Inflammatory macrophage treated with lipopolysaccharide for 1 hour (primary cell): ENCODE results near the gene UBL7.
"Not testable (repeated sequence)": the region's sequence is repeated elsewhere in the genome, so short reads cannot be mapped to it uniquely, and the experiment has no call there.

Experiments
- DNase-seq, 2 donors: peaks; one replicate each; pipeline ENCODE4 v3.0.0-alpha.2; 2020 to 2022

UBL7 gene

DNA sequence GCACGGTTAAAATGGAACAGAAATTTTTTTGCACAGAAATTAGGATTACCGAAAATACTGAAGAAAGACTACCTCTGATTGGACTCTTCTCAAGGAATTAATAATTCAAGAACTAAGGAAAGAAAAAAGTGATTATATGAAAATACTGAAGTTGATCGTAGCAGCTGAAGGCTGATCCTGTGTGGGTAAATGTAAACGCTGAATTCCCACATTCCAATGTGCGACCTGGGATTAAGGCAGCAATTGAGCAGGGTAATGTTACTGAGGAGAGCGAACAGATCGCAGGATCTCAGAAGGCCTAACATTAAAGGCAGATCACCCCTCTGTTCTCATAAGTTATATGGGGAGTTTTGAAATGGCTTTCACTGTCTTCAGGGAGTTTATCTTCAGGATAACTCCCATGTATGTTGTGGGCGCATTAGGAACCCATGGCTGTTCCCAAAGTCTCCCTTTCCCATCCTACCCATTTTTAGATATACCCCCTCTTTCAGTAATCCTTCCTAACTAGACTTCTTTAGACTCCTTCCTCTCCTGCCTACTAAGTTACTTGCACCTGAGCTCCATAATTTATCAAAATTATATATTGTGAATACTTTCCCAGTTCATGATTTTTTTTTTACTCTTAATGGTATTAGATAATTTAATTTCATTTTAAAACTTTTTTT lies 1.0 kb upstream of the UBL7 start:
- DNase-seq = no peak

DNA sequence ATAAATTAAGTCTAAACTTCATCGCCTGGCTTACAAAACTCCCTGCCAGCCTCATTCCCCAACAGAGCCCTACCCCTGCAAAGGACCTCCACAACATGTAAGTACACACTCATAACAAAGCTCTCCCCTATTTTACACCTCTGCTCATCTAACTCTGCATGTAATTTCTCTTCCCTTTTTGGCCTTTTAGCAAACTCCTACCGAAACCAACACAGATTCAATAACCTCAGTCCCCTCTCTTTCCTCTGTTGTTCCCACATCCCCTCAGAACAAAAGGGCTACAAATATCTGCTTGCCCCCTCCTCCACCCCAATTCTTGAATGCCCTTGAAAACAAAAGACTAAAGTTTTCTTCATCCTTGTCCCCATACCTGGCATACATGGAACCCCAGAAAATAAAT lies 662 bp downstream of the UBL7 start:
- DNase-seq = no peak

- not testable (repeated sequence) for DNase-seq
Observed at GRCh38 chr15:74459798-74460197, 1.2 kb downstream of the UBL7 start.

DNA sequence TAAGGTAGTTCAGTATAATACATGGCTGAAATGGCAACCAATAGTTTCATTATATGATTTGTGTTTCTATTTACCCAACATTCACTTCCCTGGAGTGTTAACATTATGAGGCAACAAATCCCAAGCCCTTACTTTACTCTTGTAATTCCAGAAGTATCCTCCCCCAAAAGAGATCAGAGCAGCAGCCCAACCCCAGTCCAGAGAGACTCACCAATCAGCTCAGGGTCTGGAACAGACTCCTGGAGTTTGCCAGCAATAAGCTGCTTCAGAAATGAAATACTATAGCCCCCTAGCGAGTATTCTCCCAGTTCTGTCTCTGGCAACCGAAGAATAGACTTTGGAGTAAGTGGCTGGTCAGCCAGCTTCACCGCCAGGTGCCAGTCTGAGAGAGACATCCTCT lies 2.5 kb downstream of the UBL7 start:
- DNase-seq = no peak

- DNase-seq = not testable (repeated sequence)
Observed at GRCh38 chr15:74457036-74457435, 3.9 kb downstream of the UBL7 start.

GRCh38 chr15:74454764-74455500 lies 6.0 kb downstream of the UBL7 start:
- DNase-seq = no peak

DNA sequence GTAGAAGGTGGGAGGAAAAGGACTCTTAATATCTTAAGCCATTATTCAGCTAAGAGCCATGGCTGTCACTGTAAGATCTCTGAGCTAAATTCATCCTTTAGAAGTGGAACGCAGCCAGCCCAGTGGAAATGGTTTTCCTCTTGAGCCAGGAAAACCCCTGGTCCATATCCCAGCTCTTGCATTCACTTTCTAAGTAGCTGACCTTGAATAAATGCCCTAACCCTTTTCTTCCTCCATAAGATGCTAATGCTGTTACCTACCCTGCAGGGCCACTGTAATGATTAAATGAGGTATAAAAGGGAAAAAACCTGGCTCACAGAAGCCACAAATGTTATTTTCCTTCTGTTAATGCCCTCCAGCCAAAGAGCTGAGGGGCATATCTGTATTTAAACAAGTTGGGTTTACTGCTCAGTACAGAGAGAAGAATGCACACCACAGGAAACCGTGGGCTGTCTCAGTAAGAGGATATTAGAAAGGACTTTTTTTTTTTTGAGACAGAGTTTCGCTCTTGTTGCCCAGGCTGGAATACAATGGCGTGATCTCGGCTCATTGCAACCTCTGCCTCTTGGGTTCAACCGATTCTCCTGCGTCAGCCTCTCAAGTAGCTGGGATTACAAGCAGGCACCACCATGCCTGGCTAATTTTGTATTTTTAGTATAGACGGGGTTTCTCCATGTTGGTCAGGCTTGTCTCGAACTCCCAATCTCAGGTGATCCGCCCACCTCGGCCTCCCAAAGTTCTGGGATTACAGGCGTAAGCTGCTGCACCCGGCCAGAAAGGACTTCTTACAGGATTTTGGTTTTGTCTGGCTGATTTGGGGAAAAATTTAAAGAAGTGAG lies 6.8 kb downstream of the UBL7 start:
- no peak for DNase-seq

DNA sequence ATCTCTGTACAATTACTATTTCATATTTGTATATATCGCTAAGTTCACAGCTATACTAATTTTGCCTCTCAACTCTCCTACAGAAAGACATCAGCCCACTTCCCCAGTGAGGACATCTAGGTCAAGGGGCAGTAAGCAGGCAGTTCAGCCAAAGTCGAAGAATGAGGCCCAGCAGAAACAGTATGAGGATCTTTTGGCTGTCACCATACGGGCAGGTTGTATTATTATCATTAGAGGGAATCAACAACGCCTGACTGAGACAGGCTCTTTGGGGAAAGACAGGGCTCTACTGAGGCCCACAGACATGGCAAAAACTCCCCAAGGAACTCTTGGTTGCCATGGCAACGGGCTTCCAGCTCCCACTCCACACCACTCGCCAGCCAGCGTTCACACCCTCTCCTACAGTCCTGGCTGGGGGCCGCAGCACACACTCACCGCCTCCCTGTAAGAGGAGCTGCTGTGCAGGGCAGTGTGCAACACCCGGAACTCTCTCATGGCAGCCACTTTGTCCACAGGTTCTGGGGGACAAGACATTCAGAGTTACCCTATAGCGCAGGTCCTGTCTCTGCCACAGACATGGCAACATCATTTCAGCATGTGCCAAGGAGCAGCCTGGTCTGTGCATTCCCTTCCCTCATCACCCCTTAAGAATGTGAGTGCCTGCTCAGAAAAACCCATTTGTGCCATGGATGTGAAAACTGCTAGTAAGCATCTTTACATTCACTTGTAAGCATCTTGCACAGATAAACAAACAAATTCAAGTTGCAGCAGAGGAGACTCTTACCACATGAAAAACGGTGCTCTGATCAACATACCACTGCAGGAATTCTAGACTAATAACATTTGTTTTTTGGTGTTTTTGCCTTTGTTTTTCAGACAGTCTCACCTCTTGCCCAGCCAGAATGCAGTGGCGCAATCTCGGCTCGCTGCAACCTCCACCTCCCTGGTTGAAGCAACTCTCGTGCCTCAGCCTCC lies 8.8 kb downstream of the UBL7 start:
- no peak for DNase-seq

GRCh38 chr15:74451322-74451721 lies 9.6 kb downstream of the UBL7 start:
- no peak for DNase-seq

- DNase-seq = no peak
Observed at GRCh38 chr15:74449643-74450205, 11.2 kb downstream of the UBL7 start.

DNA sequence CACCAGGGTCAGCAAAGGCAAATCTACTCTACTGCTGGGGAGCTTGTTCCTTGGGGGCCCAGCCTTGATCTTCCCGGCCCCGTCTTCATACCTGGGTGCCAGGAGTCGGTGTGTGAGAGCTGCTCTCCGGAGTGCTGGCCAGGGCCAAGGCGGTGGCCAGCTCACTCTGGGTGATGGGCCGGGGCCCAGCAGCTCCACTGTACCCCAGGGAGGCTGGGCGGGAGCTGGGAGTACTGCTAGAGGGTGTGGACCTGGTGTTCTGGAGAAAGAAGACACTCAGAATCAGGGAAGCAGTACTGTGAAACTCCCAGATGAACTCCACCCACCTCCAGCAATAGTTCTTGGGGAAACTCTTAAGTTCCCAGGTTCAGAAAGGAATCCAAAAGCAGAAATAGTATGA lies 11.9 kb downstream of the UBL7 start:
- no peak for DNase-seq

GRCh38 chr15:74445816-74446763 lies 14.9 kb downstream of the UBL7 start:
- no peak for DNase-seq

- no peak for DNase-seq
Observed at GRCh38 chr15:74444106-74445062, 16.6 kb downstream of the UBL7 start.

DNA sequence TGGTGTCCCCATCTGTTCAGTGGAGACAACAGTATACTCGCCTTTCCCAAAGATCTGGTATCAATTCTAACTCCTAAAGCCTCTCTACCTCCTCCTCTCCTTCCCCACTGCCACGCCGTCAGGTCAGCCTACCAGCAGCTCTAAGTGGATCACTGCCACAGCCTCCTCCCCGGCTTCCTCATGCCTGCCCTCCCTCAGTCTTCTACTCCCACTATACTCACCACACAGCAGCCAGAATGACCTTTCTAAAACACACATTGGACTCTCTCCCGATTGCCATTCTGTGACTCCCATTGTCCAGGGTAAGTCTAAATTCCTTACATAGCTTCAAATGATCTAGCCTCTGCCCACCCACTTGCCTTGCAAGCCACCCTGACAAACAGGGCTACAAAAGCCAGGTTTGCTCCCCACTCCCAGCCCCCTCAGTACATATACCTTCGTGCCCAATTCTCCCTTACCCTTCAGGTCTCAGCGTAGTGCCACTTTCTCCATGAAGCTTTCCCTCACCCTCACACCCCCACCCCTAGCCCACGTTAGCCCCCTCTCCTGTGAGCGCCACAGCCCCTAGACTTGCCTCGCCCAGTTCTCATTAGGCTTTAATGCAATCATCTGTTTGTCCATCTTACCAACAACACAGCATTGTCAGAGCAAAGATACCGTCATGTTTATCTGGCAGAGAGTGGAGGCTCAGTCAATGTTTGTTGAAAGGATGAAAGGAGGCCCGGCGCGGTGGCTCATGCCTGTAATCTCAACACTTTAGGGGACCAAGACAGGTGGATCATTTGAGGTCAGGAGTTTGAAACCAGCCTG lies 17.7 kb downstream of the UBL7 start:
- no peak for DNase-seq

GRCh38 chr15:74442604-74443003 lies 18.4 kb downstream of the UBL7 start:
- DNase-seq = no peak

GRCh38 chr15:74442063-74442462 lies 18.9 kb downstream of the UBL7 start:
- no peak for DNase-seq

DNA sequence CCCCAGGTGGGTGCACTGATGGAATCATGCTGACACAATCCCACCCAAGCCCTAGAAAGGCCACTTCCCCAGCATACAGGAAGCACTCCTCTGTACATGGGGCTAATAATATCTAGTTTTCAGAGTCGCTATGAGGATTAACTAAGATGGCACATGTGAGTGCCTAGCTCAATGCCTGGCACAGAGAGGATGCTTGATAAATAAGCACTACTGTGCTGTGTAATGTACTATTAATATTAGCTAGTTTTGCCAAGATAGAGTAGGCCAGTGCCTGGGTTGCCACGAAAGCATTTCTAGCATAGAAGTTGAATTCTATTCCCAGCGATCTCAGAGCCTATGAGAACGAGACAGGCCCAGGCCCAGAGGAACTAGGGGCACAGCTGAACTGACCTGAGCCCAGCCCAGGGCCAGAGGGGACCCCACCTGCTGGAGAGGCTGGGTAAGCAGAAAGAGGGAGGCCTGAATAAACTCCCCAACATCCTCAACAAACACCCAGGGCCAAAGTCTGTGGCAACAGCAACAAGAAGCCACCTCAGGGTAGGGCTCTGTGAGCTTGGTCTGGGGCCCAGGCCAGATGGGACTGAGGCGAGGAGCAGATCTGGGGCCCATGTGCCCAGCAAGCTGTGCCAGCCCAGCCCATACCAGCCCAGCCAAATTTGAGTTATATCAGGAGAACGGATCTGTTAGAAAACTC lies 19.6 kb downstream of the UBL7 start:
- DNase-seq = no peak

- DNase-seq = peak; percentile 49 to 81
Observed at GRCh38 chr15:74438721-74439316, 22.1 kb downstream of the UBL7 start.
